Stimulated activated CD8-positive, alpha-beta memory T cell treated with anti-CD3 and anti-CD28 coated beads, Interleukin-4, amount 100 ng/mL, for 1 hour (primary cell): ENCODE measurements around the gene PSMC3IP.
A peak's percentile ranks its signal among the peaks of the same experiment; 100 is the strongest.
"Not testable (repeated sequence)": the region's sequence is repeated elsewhere in the genome, so short reads cannot be mapped to it uniquely, and the experiment has no call there.

Experiments used
- DNase-seq, 2 donors: peaks; one replicate each; pipeline ENCODE4 v3.0.0-alpha.2; 2020; ENCODE audit warnings: low read depth in 2 of 2, low spot score in 1 of 2

The PSMC3IP gene

DNA sequence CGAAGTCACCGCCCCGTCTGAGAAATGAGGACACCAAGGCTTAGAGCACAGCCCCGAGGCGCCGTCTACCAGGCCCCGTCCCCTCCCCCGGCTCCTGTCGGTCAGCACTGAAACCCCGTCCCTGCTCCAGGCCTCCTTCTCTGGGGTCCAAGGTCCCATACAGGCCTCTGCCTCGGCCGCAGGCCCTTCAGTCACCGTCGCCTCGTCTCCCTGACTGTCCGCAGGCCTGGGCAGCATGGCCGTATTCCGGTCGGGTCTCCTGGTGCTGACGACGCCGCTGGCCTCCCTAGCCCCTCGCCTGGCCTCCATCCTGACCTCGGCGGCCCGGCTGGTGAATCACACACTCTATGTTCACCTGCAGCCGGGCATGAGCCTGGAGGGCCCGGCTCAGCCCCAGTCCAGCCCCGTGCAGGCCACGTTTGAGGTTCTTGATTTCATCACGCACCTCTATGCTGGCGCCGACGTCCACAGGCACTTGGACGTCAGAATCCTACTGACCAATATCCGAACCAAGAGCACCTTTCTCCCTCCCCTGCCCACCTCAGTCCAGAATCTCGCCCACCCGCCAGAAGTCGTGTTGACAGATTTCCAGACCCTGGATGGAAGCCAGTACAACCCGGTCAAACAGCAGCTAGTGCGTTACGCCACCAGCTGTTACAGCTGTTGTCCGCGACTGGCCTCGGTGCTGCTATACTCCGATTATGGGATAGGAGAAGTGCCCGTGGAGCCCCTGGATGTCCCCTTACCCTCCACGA lies 15.0 kb downstream of the PSMC3IP start:
- no peak for DNase-seq

DNA sequence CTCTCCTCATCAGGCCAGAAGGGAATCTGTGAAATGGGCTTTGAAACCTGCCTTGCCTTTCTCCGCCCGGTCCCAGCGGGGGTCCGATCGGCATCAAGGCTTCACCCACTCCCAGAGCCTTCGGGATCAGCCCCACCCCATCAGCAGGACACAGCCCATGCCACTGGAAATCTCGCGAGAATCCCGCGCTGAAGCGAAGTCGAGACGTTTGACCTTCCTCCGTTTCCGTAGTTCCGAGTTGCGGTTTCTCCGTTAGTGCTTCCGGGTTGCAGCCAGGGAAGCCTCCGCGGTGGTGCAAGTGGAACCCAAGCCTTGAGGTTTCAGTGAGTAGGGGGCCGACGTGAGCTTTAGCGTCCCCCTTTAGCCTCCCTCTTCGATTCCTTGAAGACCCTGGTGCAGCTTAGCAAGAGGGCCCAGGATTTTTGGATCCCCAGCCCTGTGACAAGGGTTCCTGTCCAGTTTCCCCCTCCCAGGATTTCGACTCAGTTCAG lies 15.6 kb downstream of the PSMC3IP start, which contains the start of gene COASY:
COASY (plus strand) TSS at position 252 of the 491 bp plus-strand sequence. CDS start 475 bp downstream, outside the sequence.
- DNase-seq: peak; percentile 68 to 82

DNA sequence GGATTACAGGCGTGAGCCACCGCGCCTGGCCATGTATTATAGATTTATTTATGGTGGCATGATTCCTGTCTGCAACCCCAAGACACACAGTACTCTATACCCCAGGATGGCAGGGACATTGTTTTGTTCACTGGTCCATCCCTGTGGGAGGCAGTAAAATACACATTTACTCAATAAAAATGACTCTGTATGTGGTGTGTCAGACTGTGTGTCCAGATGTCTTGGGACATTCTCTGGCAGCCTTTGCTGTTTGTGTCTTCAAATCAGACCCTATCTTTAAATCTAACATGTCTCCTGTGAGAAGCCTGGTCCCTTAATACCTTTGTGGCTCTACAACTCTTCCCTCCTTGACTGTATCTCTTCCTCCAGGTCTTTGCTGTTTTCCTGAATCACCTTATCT lies 17.3 kb downstream of the PSMC3IP start:
- DNase-seq: no peak

DNA sequence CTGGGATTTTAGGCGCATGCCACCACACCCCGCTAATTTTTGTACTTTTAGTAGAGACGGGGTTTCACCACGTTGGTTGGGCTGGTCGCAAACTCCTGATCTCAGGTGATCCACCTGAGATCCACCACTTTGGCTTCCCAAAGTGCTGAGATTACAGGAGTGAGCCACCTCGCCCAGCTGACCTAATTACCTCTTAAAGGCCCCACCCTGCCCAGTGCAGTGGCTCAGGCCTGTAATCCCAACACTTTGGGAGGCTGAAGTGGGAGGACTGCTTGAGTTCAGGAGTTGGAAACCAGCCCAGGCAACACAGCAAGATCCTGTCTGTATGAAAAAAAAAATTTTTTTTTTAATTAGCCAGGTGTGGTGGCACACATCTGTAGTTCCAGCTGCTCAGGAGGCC lies 18.5 kb downstream of the PSMC3IP start:
- no peak for DNase-seq

DNA sequence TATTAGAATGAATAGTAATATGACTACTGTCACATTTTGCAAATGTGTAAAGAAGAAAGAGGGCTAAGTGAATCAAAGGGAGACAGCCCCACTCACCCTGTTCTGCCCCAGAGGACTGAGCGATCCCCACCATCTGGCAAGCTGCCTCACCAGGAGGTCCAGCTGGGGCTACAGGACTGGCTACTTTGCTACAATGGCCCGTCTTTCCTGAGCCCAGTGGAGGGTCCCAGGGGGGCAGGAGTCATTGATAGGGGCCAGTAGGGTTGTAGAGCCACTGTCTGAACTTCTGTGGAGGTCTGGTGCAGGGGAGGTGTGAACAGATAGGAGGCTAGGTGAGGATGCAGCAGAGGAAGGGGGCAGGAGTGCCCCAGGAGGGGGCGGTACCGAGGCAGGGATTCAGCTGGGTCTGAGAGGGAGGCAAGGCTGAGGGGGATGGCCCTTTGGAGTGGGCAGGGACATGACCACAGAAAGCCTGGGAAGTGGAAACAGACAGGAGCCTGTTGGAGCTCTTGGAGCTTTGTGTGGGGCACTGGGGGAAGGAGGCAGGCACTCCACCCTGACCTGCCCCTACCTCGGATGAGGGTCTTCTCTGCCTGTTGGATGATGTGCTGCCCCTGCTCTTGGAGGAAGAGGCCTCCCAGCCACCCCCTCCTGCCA lies 21.4 kb downstream of the PSMC3IP start:
- not testable (repeated sequence) for DNase-seq

DNA sequence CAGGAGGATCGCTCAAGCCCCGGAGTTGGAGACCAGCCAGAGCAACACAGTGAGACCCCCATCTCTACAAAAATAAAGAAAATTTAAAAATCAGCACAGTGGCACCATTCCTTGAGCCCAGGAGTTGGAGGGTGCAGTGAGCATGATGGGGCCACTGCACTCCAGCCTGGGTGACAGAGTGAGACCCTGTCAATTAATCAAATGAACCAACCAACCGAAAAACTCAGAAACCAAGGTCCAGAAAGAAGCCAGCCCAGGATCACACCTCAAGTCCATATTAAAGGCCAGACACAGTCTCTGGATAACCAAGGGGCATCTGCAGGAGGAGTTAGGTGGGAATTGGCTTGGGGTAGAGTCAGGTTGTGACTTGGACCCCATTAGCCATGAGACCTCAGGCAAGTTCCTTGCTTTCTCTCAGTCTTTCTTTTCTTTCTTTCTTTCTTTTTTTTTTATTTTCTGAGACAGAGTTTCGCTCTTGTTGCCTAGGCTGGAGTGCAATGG lies 22.4 kb downstream of the PSMC3IP start:
- no peak for DNase-seq

DNA sequence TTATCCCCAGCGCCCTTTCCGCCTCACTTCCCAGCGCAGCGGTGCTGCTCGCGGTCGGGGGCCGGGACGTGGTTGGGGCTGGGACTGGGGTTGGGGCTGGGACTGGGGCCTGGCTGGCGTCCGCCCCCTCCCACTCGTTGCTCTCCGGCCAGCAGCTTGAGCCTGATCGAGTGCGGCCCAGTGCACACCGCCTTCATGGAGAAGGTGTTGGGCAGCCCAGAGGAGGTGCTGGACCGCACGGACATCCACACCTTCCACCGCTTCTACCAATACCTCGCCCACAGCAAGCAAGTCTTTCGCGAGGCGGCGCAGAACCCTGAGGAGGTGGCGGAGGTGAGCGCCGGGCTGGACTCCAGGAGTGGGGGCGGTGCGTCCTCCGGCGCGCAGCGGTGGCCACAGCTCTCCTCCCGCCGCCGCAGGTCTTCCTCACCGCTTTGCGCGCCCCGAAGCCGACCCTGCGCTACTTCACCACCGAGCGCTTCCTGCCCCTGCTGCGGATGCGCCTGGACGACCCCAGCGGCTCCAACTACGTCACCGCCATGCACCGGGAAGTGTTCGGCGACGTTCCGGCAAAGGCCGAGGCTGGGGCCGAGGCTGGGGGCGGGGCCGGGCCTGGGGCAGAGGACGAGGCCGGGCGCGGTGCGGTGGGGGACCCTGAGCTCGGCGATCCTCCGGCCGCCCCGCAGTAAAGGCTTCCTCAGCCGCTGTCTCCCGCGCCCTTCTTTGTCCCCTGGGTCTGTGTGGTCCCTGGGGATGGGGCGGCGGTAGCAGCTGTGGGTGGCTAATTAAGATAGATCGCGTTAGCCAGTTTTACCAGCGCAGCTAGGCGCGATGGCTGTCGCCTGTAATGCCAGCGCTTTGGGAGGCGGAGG lies 23.0 kb downstream of the PSMC3IP start:
- DNase-seq: peak in 1 of 2 donors; percentile 62

DNA sequence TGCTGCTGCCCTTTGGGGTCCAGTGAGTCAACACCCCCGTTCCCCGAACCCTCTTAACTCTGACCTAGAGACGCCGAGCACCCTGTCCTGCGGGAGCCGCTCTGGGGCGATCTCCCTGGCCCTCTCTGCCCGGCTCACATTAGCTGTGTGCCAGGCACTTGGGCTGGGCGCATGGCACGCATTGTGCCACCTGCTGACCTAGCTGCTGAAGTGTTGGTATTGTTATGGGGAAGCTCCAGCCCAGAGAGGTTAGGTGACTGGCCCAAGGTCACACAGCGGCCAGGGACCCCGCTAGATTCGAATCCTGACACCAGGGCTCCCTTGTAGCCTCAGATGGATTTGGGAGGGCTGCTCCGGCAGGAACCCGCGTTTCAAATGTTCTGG lies 23.7 kb downstream of the PSMC3IP start:
- no peak for DNase-seq

DNA sequence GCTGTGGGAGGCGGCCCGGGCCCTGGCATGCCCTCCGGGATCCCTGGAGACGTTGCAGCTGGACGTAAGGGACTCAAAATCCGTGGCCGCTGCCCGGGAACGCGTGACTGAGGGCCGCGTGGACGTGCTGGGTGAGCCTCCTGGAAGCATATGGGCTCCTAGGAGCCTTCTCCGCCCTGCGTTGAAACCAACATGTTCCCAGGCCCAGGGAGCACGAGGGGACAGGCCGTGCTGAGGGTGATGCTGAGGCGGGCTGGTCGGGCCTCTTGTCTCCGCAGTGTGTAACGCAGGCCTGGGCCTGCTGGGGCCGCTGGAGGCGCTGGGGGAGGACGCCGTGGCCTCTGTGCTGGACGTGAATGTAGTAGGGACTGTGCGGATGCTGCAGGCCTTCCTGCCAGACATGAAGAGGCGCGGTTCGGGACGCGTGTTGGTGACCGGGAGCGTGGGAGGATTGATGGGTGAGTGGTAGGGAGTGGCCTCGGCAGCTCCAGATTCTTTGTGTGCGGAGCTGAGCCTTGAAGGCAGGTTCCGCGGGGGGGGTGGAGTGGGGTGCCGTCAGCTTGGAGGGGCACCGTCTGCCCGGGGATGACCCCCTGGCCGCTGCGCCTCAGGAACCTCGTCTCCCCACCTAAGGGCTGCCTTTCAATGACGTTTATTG lies 24.2 kb downstream of the PSMC3IP start:
- DNase-seq: no peak

DNA sequence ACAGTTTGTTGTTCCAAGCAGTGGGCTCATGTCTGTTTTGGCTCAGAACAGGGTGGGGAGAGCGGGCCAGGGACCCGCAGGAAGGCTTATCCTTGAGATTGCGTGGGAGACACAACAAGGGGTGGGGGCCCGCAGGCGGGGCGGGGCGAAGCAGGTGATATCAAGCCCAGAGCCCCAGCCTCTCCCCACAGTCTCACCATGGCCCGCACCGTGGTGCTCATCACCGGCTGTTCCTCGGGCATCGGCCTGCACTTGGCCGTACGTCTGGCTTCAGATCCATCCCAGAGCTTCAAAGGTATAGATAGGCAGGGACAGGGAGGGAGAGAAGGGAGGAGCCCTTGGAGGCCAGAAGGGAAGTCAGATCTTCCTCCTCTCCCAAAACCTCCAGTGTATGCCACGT lies 24.8 kb downstream of the PSMC3IP start, which contains the start of gene HSD17B1:
HSD17B1 (plus strand) TSS at position 188 of the 400 bp plus-strand sequence; CDS start at position 199, 11 bp downstream.
- DNase-seq: not testable (repeated sequence)

DNA sequence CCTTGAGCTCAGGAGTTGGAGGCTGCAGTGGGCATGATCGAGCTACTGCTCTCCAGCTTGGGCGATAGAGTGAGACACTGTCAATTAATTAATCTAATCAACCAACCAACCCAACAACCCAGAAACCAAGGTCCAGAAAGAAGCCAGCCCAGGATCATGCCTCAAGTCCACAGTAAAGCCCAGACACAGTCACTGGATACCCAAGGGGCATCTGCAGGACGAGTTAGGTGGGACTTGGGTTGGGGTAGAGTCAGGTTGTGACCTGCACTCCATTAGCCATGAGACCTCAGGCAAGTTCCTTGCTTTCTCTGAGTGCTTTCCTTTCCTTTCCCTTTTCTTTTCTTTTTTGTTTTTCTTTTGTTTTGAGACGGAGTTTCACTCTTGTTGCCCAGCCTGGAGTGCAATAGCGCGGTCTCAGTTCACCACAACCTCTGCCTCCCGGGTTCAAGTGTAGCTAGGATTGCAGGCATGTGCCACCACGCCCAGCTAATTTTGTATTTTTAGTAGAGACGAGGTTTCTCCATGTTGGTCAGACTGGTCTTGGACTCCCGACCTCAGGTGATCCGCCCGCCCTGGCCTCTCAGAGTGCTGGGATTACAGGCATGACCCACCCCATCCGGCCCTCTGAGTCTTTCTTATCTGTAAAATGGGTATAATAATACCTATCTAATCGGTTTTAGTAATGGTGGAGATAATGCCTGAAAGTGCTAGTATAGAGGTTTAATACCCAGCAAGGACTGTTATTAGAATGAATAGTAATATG lies 28.4 kb downstream of the PSMC3IP start:
- no peak for DNase-seq

DNA sequence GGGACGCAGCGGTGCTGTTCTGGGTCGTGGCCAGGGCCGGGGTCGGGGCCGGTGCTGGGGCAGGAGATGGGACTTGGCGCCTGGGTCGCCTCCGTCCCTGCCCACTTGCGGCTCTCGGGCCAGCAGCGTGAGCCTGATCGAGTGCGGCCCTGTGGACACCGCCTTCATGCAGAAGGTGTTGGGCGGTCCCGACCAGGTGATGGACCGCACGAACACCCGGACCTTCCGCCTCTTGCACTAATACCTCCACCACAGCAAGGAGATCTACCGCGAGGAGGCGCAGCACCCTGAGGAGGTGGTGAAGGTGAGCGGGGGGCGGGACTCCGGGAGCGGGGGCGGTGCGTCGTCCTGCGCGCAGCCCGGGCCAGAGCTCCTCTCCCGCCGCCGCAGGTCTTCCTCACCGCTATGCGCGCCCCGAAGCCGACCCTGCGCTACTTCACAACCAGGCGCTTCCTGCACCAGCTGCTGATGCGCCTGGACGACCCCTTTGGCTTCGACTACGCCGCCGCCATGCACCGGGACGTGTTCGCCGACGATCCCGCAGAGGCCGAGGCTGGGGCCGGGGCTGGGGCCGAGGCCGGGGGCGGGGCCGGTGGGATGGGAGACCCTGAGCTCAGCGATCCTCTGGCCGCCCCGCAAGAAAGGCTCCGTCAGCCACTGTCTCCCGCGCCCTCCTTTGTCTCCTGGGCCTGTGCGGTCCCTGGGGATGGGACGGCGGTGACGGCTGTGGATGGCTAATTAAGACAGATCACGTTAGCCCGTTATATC lies 29.3 kb downstream of the PSMC3IP start:
- peak in 1 of 2 donors; percentile 50 for DNase-seq

DNA sequence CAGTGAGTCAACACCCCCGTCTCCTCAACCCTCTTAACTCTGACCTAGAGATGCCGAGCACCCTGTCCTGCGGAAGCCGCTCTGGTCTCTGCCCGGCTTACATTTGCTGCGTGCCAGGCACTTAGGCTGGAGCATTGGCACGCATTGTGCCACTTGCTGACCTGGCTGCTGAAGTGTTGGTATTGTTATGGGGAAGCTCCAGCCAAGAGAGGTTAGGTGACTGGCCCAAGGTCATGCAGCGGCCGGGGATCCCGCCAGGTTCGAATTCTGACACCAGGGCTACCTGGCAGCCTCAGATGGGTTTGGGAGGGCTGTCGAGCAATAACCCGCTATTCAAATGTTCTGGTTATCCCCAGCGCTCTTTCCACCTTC lies 29.8 kb downstream of the PSMC3IP start:
- no peak for DNase-seq

DNA sequence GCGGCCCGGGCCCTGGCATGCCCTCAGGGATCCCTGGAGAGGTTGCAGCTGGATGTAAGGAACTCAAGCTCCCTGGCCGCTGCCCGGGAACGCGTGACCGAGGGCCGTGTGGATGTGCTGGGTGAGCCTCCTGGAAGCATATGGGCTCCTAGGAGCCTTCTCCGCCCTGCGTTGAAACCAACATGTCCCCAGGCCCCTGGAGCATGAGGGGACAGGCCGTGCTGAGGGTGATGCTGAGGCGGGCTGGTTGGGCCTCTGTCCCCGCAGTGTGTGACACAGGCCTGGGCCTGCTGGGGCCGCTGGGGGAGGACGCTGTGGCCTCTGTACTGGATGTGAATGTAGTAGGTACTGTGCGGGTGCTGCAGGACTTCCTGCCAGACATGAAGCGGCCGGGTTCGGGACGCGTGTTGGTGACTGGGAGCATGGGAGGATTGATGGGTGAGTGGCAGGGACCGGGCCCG lies 30.5 kb downstream of the PSMC3IP start:
- DNase-seq: no peak

DNA sequence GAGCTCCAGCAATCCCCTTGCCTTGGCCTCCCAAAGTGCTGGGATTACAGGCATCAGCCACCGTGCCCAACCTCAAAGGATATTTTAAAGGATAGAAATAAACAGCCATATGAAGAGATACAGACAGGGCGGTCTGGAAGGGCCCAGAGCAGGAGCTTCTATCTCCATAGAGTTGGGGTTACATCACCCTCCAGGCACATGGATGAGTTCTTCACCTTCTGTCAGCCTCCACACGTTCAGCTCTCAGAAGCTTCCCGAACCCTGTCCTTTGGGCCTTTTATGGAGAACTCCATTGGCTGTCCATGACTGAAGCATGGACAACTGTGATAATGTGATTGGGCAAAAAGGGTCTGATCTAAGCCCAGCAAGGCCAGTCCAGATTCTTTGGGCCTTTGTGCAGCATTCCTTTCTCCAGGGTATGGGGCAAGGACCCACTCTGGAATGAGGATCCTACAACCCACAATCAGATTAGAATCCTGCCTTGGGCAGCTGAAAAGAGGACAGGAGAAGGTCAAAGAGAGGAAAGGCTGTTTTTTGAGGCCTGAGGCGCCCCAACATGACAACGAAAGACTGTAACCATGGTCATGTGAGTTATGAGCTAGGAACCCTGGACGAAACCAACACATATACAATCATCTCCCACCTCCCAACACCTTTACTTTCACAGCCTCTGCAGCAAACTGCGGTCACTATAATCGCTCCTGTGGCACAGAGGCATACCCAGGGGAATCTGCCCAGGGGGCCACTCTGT lies 31.6 kb downstream of the PSMC3IP start:
- DNase-seq: not testable (repeated sequence)

DNA sequence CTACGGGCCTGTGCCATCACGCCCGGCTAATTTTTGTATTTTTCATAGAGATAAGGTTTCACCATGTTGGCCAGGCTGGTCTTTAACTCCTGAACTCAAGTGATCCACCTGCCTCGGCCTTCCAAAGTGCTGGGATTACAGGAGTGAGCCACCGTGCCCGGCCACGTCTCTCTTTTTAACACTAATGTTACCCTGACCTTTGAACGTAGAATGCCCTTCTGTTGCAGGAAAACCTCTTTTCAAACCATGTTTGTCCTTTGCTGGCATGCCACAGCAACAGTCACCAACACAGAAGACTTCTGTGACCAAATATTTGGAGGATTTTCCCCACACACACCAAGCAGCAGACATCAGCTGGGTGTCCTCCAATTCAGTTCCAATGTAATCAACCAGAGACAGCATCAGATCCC lies 32.6 kb downstream of the PSMC3IP start:
- DNase-seq: no peak

DNA sequence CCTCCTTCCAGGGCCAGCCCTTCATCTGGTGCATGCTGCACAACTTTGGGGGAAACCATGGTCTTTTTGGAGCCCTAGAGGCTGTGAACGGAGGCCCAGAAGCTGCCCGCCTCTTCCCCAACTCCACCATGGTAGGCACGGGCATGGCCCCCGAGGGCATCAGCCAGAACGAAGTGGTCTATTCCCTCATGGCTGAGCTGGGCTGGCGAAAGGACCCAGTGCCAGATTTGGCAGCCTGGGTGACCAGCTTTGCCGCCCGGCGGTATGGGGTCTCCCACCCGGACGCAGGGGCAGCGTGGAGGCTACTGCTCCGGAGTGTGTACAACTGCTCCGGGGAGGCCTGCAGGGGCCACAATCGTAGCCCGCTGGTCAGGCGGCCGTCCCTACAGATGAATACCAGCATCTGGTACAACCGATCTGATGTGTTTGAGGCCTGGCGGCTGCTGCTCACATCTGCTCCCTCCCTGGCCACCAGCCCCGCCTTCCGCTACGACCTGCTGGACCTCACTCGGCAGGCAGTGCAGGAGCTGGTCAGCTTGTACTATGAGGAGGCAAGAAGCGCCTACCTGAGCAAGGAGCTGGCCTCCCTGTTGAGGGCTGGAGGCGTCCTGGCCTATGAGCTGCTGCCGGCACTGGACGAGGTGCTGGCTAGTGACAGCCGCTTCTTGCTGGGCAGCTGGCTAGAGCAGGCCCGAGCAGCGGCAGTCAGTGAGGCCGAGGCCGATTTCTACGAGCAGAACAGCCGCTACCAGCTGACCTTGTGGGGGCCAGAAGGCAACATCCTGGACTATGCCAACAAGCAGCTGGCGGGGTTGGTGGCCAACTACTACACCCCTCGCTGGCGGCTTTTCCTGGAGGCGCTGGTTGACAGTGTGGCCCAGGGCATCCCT lies 34.1 kb downstream of the PSMC3IP start:
- DNase-seq: no peak
